ENCODE measurements around the gene SEMA4B.

GRCh38 chr15:90213122-90213817 lies 12.1 kb downstream of the SEMA4B start:
- TF ChIP-seq, protein P1, sequence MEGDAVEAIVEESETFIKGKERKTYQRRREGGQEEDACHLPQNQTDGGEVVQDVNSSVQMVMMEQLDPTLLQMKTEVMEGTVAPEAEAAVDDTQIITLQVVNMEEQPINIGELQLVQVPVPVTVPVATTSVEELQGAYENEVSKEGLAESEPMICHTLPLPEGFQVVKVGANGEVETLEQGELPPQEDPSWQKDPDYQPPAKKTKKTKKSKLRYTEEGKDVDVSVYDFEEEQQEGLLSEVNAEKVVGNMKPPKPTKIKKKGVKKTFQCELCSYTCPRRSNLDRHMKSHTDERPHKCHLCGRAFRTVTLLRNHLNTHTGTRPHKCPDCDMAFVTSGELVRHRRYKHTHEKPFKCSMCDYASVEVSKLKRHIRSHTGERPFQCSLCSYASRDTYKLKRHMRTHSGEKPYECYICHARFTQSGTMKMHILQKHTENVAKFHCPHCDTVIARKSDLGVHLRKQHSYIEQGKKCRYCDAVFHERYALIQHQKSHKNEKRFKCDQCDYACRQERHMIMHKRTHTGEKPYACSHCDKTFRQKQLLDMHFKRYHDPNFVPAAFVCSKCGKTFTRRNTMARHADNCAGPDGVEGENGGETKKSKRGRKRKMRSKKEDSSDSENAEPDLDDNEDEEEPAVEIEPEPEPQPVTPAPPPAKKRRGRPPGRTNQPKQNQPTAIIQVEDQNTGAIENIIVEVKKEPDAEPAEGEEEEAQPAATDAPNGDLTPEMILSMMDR (IDR thresholded peaks at IDR 0.05): no peak
- TF ChIP-seq EZH2 (IDR thresholded peaks at IDR 0.05; ENCODE audit: borderline replicate concordance, insufficient read depth, low read depth, low read length, poor library complexity, severe bottlenecking): no peak
